ENCODE results near the gene APLNR.

Gene APLNR

DNA sequence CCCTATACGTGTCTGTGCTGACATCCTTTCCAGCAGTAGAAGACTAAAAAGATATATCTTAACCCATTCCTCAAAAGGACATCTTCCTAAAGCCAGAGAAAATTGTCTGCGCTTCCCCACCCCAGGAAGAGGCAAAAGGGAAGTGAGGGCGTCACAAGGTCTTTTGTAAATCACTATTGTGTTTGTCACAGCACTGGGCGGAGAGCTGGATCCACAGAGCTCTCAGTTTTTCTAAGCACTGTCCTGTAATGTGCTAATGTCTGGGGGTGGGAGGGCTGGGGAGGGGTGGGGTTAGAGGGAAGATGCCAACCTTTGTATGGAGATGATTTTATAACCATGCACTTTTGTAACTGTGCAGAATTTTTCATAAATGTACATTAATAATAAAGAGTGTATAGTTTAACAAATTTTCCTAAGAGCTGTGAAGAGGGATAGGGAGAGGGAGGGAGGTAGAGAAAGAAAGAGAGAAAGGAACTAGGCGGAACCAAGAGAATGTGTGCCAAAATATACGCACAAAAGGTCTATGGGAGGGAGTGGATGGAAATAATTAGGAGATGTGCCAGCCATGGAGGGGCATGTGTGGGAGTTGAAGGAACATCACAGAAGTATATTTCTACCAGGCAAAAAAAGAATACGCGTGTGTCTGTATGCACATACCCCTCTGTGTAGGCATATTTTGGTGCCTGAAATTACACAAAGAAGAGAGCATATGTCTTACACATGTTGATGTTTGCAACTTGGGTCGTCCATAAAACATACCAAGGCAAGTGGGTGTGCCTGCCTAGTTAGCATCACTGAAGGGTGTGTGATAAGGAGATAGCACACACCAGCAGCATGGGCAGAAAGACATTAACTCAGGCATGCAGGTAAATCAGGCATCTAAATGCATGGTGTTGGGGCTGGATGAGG is 45.5 kb downstream of the APLNR start:
- TF ChIP-seq ZNF274 (IDR thresholded peaks at IDR 0.05; ENCODE audit: low read depth, low read length): no peak
- no peak overlapping the region for H3K4me3 ChIP-seq (ENCODE audit: low read length)

DNA sequence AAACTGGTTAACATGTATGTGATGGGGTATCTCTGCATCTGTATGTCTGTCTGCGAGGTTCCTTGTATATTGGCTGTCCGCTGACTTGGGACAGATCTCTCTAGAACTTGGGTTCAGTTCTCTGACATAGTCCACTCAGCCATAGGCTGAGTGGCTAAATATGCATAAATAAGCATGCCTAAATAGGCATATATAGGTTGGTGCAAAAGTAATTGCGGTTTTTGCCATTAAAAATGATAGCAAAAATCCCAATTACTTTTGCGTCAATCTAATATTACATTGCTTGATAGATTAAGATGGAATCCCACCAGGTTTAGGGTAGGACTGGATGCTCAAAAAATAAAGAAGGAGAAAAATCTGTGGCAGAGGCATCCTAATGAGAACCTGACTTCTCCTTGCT is 46.5 kb downstream of the APLNR start:
- TF ChIP-seq ZNF274 (IDR thresholded peaks at IDR 0.05; ENCODE audit: low read depth, low read length): no peak

More for the DNA sequence above, 46.5 kb downstream of the APLNR start:
- no peak overlapping the region for H3K4me3 ChIP-seq (ENCODE audit: low read length)

All from GM08714 (cell line).